Left ventricle myocardium inferior (tissue), 1 donor: ENCODE results near the gene POLN. TPM values are rescaled to one million over a fixed set of nuclear protein-coding genes. Genes with fewer than 3 reads are reported as not detected.

Experiments
- DNase-seq: peaks from one replicate; pipeline ENCODE4 v3.0.0-alpha.2; 2020
- H3K27ac ChIP-seq: fragments of 200-600 bp; replicated peaks from 2 replicates; pipeline ENCODE4 v1.8.0; 2021
- H3K27me3 ChIP-seq: fragments of 200-600 bp; 2 replicates; pipeline ENCODE4 v1.8.0; 2021; ENCODE audit warnings: low read depth
- H3K36me3 ChIP-seq: fragments of 200-600 bp; 2 replicates; pipeline ENCODE4 v1.8.0; 2021
- H3K4me1 ChIP-seq: fragments of 200-600 bp; 2 replicates; pipeline ENCODE4 v1.8.0; 2021
- H3K4me3 ChIP-seq: fragments of 200-600 bp; 2 replicates; pipeline ENCODE4 v1.8.0; 2021; ENCODE audit warnings: mild to moderate bottlenecking, moderate library complexity
- H3K9me3 ChIP-seq: fragments of 200-600 bp; replicated peaks from 2 replicates; pipeline ENCODE4 v1.8.0; 2021
- CTCF ChIP-seq: fragments of 200-600 bp; IDR thresholded peaks from 2 replicates; pipeline ENCODE4 v1.8.0; 2021; ENCODE audit warnings: antibody characterized with exemption, mild to moderate bottlenecking, borderline replicate concordance
- intact Hi-C: fragments of 100-400 bp; cut with micrococcal nuclease; formaldehyde crosslinking; loops from one replicate; pipeline ENCODE4 v1.11.0; 2022
- total RNA-seq: library from RNA; stranded (reverse); fragmentation: NEBNext Ultra II Directional; extraction: Animal tissue kit (Norgen Biotek cat#: 25700); gene quantifications from one replicate; pipeline ENCODE4 v1.2.1, GENCODE V29; 2021
- donor health status: DM: no; HTN: yes; CAD: no; lungs with severe emphysema.

The POLN gene
- total RNA-seq, 1 donor from 2014 or later = 2.2 TPM

GRCh38 chr4:2125831-2126230 lies 116.1 kb downstream of the POLN start:
- no peak for DNase-seq
- TF ChIP-seq CTCF = no peak
- intact Hi-C loops = no loop called here
- Histone ChIP-seq H3K27me3 (peaks cover 4% of the 10 kb centered on the region), H3K4me3 (no peak overlapping the region), H3K4me1 (no peaks in the 10 kb centered on the region), H3K9me3 (no peaks in the 10 kb centered on the region), H3K36me3 (no peaks in the 10 kb centered on the region), H3K27ac (no peak overlapping the region)

GRCh38 chr4:2125023-2125422 lies 116.9 kb downstream of the POLN start:
- TF ChIP-seq CTCF = no peak
- intact Hi-C loops = no loop called here
- no peak overlapping the region for H3K27ac ChIP-seq
- DNase-seq = no peak
- H3K9me3 ChIP-seq = no peaks in the 10 kb centered on the region
- H3K4me3 ChIP-seq = no peak overlapping the region
- H3K36me3 ChIP-seq = no peaks in the 10 kb centered on the region
- H3K4me1 ChIP-seq = no peaks in the 10 kb centered on the region
- H3K27me3 ChIP-seq = peaks cover 4% of the 10 kb centered on the region

DNA sequence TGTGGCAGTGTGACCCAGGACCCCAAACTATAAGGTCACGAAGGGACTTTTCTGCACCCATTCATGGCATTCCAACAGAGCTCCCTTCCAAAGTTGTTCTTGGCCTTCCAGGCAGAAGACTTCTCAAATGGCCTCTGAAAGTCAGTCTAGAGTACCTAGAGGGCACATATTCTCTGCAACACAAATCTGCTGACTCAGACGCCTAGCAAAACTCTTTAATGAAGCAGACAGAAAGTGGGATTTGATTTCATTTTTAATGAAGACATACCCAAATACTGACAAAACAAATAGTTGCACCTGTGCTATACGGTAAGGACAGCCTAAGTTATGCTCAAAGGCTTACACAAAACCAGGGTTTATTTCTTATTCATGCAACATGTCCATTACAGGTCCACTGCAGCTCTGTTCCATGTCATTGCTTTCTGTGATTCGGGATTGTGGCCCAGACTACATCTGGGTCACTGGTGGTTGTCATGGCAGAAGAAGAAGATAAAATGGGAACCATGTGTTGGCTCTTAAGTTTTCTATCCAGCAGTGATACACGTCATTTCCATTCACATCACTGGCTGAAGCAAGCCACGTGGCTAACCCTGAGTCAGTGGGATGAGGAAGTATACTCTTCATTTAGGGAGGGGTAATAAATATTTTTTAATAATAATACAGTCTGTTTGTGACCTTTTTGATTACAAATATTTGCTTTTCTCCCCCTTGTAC lies 125.1 kb downstream of the POLN start:
- TF ChIP-seq CTCF = no peak
- no peaks in the 10 kb centered on the region for H3K27me3 ChIP-seq
- H3K4me1 ChIP-seq = no peaks in the 10 kb centered on the region
- H3K4me3 ChIP-seq = no peak overlapping the region
- H3K9me3 ChIP-seq = no peaks in the 10 kb centered on the region
- intact Hi-C loops = no loop called here
- DNase-seq = no peak
- H3K27ac ChIP-seq = no peak overlapping the region
- no peaks in the 10 kb centered on the region for H3K36me3 ChIP-seq

DNA sequence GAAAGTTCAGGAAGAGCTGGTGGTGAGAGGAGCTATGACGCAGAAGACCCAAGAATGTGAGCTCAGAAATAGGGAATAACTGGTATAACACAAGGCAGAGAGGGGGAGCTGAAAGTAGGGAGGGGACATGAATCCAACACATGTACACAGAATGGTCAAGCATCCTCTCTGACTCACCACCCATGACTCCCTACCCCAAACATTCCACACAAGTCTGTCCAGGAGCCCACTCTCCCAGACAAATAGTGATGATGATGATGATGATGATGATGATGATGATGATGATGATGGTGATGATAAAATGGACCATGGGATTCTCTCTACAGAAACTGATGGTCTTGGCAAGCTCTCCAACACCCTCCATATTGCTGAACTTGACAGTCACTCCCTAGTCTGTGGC lies 136.4 kb downstream of the POLN start:
- H3K4me3 ChIP-seq = no peak overlapping the region
- H3K36me3 ChIP-seq = no peaks in the 10 kb centered on the region
- no peaks in the 10 kb centered on the region for H3K4me1 ChIP-seq
- H3K9me3 ChIP-seq = peaks cover 33% of the 10 kb centered on the region
- no peak for TF ChIP-seq CTCF
- H3K27me3 ChIP-seq = no peaks in the 10 kb centered on the region
- intact Hi-C loops = no loop called here
- no peak overlapping the region for H3K27ac ChIP-seq
- no peak for DNase-seq

DNA sequence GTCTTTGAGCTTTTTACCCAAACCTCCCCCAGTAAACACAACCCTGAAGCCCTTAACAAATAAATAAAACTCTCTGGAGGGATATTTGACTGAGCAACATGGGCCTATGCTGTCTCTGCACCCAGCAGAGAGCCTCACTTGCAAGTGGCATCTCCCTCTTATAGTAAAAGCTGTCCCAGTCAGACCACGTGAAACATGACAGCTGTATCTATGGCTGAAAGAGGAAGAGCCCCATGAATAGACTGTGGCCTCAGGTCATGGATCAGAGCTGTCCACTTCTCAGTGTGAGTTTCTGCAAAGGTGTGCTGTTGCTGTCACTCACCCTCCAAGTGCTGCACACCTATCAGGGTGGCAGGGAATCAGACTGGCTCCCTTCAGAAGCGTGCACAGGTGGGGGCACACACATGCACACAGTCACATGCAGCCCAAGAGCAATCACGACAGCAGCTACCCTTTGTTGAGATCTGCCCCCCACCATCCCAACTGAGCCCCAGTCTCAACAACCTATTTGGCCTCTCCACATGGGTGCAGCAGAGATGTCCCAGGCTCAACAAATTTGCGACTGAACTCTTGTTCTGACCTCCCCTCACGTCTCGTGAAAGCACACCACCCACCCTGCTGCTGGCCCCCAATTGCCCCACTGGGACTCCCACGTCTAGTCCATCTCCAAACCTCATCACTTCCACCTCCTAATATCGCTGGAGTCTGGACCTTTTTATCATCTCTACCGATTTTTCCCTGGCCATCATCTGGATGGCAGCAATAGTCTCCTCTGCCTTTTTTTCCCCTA lies 137.2 kb downstream of the POLN start:
- Histone ChIP-seq H3K4me1 (no peaks in the 10 kb centered on the region), H3K4me3 (no peak overlapping the region), H3K9me3 (peaks cover 33% of the 10 kb centered on the region), H3K27ac (no peak overlapping the region), H3K36me3 (no peaks in the 10 kb centered on the region), H3K27me3 (no peaks in the 10 kb centered on the region)
- no peak for TF ChIP-seq CTCF
- no peak for DNase-seq
- intact Hi-C loops = no loop called here
